Psoas muscle (tissue), 8 donors: ENCODE measurements around the gene USP6. TPM values are rescaled to one million over a fixed set of nuclear protein-coding genes. Genes with fewer than 3 reads are reported as not detected.

Experiments used
- ATAC-seq, 4 donors: fragments of 200-7000 bp; cut with Tn5 transposase; one replicate each; pipeline ENCODE4 v1.9.1; 2020; ENCODE audit warnings: moderate library complexity in 3 of 4, mild to moderate bottlenecking in 2 of 4
- DNase-seq, 2 donors: peaks; one replicate each; pipeline ENCODE4 v3.0.0-alpha.2; 2020
- H3K27ac ChIP-seq: fragments of 200-600 bp; one replicate; pipeline ENCODE4 v1.8.0; 2022
- H3K27me3 ChIP-seq, 3 donors: fragments of 200-600 bp in 1 of 3; one replicate each; pipeline versions ENCODE4 v1.6.1 to v1.8.0; 2013 to 2022; ENCODE audit warnings: low read length in 2 of 3, mild to moderate bottlenecking in 2 of 3, moderate library complexity in 1 of 3; ENCODE audit not compliant: insufficient read depth in 3 of 3
- H3K36me3 ChIP-seq, 2 donors: fragments of 200-600 bp in 1 of 2; one replicate each; pipeline versions ENCODE4 v1.6.1 to v1.8.0; 2013 to 2022; ENCODE audit warnings: low read depth in 1 of 2, mild to moderate bottlenecking in 1 of 2, moderate library complexity in 1 of 2; ENCODE audit not compliant: insufficient read depth in 1 of 2
- H3K4me1 ChIP-seq: fragments of 200-600 bp; one replicate; pipeline ENCODE4 v1.8.0; 2022
- H3K4me3 ChIP-seq: fragments of 200-600 bp; one replicate; pipeline ENCODE4 v1.8.0; 2022; ENCODE audit warnings: mild to moderate bottlenecking
- H3K9me3 ChIP-seq: fragments of 200-600 bp; one replicate; pipeline ENCODE4 v1.8.0; 2022
- CTCF ChIP-seq: fragments of 200-600 bp; IDR thresholded peaks from one replicate; pipeline ENCODE4 v1.8.0; 2022; ENCODE audit warnings: antibody characterized with exemption
- WGBS, 3 donors: extraction: QIAGEN DNeasy Blood & Tissue Kit; methylation state at CpG; one replicate each; pipeline versions ENCODE4 v1.1.6 to v1.1.7; 2013; 5-methylcytosine and 5-hydroxymethylcytosine counted together
- intact Hi-C, 2 donors: fragments of 100-400 bp; cut with DNase I; formaldehyde crosslinking; loops; one replicate each; pipeline versions ENCODE4 v1.11.0 to v1.14.2; 2022
- polyA plus RNA-seq, 3 donors: library from polyadenylated mRNA; stranded (reverse); fragments of 200-250 nt; gene quantifications; one replicate each; pipeline ENCODE4 v1.2.3, GENCODE V29; 2013
- total RNA-seq, 4 donors: library from RNA; stranded (reverse); fragmentation: NEBNext Ultra II Directional in 2 of 4; extraction: Animal tissue kit (Norgen Biotek cat#: 25700) in 2 of 4; gene quantifications; one replicate each; pipeline versions ENCODE4 v1.2.1 to v1.2.4, GENCODE V29; 2021 to 2023
- donor health status: healthy with polysubstance abuse.
- donor health status: DM: no; HTN: no; CAD: no; lungs with moderate emphysema.
- donor health status: Bipolar disorder and iron deficiency.
- donor health status: healthy.
- donor health status: DM: yes; HTN: yes; CAD: no.
- donor health status: DM: no; HTN: no; CAD: no.
- donor health status: DM: no; HTN: no; CAD: no.
- donor health status: DM: yes; HTN: yes; CAD: no.

USP6 gene
- total and polyA plus RNA-seq, 7 donors = 0.05 to 3.2 (median 0.40) TPM

DNA sequence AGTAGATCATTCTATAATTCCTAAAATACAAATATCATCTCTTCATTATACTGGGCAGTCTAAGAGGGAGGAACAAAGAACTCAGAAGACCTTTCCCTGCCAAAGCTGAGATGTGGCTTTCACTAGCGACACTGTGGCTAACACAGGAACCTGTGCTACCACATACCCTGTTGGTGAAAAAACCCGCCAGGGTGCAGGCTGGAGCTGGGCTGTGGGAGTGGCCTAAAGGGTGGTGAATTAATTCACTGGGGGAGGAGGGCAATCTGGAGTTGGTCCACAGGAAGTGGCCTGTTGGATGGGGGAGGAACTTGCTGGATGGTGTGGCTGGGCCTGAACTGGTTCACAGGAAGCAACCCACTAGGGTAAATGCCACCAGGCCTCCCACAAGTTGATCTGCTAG is 68.5 kb downstream of the USP6 start:
- no peak for ATAC-seq
- H3K4me3 ChIP-seq = no peak overlapping the region
- 98 to 100% (median 100%) methylated on average over 2 of the region's 2 CpGs for WGBS, 3 donors
- peaks cover 8 to 29% of the 10 kb centered on the region in 2 donors for H3K36me3 ChIP-seq
- intact Hi-C loops = no loop called here
- peaks cover 93% of the 10 kb centered on the region for H3K9me3 ChIP-seq
- no peaks in the 10 kb centered on the region for H3K27me3 ChIP-seq
- no peaks in the 10 kb centered on the region for H3K4me1 ChIP-seq
- no peak overlapping the region for H3K27ac ChIP-seq
- no peak for TF ChIP-seq CTCF
- no peak for DNase-seq

- peaks cover 12% of the 10 kb centered on the region for H3K4me1 ChIP-seq
- H3K27me3 ChIP-seq = no peaks in the 10 kb centered on the region
- peaks cover 31% of the 10 kb centered on the region for H3K9me3 ChIP-seq
- peak within 1 kb of the TSS; percentile 92 for H3K4me3 ChIP-seq
- peak; percentile 61 for TF ChIP-seq CTCF
- H3K36me3 ChIP-seq = peaks cover 3 to 15% of the 10 kb centered on the region in 2 donors
- intact Hi-C loops = no loop called here
- DNase-seq = peak; percentile 98 to 99
- peak; percentile 100 for ATAC-seq
- peak within 1 kb of the TSS; percentile 83 for H3K27ac ChIP-seq
- 2 to 3% (median 2%) methylated on average over 69 to 82 of the region's 82 CpGs for WGBS, 3 donors
These were observed 75.9 kb downstream of the USP6 start, which contains the start of gene ZNF594 for GRCh38 chr17:5191541-5192417. Gene ZNF594, minus strand, starts transcription at chr17:5191868. Its CDS starts 7,612 bp downstream, at chr17:5184256.

DNA sequence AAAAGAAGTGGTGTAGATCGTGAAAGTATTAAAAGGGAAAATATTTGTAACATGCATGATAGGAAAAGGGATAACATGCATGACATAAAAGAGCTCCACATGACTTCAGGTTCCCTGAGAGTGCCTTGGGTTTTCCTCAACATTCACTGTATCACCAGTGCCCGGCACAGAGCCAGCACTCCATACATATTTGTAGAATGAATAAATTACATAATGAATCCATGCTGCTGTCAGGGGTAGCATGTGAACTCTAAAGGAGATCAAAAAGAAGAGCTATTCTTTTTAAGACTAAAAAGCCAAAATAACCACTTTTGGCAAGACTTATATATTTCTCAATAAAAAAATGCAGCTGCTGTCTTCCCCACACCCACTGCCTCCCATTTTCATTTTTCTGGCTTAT is 78.5 kb downstream of the USP6 start:
- Histone ChIP-seq H3K9me3 (peaks cover 12% of the 10 kb centered on the region), H3K27ac (no peak overlapping the region), H3K27me3 (no peaks in the 10 kb centered on the region), H3K36me3 (peaks cover 2 to 3% of the 10 kb centered on the region in 2 donors), H3K4me1 (peaks cover 12% of the 10 kb centered on the region), H3K4me3 (no peak overlapping the region)
- WGBS, 3 donors = 77 to 85% (median 81%) methylated on average over 2 of the region's 2 CpGs
- DNase-seq = no peak
- no peak for ATAC-seq
- no peak for TF ChIP-seq CTCF
- intact Hi-C loops = no loop called here

DNA sequence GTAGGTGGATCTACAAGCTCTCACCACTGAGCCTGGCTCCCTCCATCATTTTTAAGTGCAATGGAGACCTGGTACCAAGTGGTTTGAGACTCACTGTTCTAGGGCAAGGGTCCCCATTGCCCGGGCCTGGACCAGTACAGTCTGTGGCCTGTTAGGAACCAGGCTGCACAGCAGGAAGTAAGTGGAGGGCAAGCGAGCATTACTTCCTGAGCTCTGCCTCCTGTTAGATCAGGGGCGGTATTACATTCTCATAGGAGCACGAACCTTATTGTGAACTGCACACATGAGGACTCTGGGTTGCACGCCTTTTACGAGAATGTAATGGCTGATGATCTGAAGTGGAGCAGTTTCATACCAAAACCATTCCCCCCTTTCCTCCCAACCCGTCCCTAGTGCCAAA is 82.6 kb downstream of the USP6 start:
- intact Hi-C loops = no loop called here
- ATAC-seq = no peak

More for the DNA sequence above, 82.6 kb downstream of the USP6 start:
- 88 to 91% (median 88%) methylated on average over 7 of the region's 7 CpGs for WGBS, 3 donors
- no peak overlapping the region for H3K4me3 ChIP-seq
- no peak for DNase-seq
- no peaks in the 10 kb centered on the region for H3K36me3 ChIP-seq
- no peaks in the 10 kb centered on the region for H3K4me1 ChIP-seq
- no peak overlapping the region for H3K27ac ChIP-seq
- H3K9me3 ChIP-seq = no peaks in the 10 kb centered on the region
- TF ChIP-seq CTCF = no peak
- H3K27me3 ChIP-seq = no peaks in the 10 kb centered on the region
